ENCODE results near the gene SGCA.
A peak's percentile ranks its signal among the peaks of the same experiment; 100 is the strongest.

The SGCA gene

DNA sequence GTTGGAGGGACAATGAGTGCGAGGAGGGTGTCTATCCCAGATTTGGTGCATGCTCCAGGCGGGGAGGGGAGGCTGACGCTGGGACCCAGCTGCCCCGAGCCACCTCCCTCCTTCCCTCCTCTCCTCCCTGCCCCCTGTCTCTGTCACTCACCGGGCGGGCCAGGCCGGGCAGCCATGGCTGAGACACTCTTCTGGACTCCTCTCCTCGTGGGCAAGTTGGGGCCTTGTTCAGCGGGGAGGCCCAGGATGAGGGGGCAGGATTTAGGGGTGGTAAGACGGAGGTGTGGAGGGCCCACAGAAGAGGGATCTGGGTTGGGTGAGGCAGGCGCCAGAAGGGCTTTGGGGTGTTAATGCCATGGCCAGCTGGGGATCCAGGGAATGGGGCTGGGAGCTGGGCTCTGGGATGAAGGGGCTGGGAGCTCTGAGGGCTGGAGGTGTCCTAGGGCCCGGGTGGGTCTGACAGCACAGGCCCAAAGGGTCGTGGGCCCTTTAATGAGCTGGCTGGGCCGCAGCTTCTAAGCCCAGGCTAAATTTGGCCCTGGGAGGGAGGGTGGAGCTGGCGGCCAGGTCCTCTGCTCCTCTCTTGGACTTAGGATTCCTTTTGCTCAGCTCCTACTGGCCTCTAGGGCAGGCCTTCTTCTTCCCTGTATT, at the start of gene SGCA:
TSS of gene SGCA (plus strand) at position 139 of the 651 bp plus-strand sequence. CDS start at position 175, 36 bp downstream.
- no peak for DNase-seq

DNA sequence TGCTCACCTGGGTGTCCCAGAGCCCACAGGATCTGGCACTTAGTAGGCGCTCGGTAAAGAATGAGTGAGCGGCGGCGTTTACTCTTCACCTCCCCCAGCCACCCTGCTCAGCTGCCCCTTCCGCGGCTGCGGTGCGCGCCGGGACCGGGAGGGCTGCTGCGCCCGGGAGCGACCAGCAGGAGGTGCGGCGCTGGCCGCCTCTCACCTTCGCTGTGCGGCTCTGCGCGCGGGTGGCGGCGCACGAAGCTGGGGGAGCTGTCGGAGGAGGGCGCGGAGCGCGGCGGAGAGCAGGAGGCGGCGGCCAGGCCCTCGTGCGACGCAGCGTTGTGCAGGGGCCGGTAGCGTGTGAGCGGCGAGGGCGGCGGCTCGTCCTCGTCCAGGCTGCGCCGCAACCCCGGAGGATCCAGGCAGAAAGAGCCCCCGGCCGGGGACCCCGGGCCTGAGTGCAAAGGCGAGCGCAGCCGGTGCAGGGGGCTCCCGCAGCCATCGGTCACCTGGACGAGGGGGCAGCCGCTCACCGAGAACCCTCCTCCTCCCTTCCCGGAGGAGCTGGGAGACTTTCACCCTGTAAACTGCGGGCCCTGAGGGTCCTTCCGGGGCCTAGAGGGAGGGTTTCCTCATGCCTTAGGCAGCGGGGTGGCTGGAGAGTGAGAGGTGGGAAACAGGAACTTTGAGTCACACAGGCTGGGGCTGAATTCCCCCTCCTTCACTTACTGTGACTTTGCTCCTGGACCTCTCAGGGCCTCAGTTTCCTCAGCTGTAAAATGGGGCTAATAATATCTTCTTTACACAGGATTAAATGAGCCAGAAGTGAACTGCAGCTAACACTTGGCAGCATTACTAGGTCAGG, 48.4 kb upstream of the SGCA start:
- no peak for DNase-seq

DNA sequence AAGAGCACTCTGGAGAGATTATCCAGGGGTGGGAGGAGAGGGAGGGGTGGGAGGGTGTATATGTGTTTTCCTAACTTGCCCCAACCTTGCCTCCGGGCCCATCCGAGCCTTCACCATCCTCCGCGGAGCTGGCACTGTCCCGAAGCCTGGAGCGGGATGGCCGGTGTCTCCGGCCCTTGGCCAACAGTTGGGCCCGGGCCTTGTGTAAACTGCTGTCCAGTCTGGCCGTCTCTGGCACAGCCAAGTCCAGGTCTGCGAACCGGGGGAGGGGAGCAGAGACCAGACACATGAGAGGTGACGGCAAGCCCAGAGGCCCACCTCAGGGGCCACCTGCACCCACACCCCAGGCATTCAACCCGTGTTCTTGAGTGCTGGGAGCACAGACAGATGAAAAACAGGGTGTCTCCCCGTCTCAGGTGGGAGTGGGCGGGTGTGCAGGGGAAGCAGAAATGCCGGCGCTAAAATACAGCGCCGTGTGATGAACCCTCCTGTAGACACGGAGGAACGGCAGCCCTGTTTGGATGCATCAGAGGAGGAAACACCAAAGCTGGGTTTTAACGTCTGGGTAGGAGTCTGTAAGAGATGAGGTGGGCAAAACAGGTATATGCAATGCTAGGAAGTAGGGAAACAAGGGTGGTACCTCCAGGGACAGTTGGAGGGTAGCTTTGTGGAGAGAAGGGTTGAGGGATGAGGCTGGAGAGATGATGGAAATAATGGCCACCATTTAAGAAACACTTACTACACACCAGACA, 47.6 kb upstream of the SGCA start:
- no peak for DNase-seq

DNA sequence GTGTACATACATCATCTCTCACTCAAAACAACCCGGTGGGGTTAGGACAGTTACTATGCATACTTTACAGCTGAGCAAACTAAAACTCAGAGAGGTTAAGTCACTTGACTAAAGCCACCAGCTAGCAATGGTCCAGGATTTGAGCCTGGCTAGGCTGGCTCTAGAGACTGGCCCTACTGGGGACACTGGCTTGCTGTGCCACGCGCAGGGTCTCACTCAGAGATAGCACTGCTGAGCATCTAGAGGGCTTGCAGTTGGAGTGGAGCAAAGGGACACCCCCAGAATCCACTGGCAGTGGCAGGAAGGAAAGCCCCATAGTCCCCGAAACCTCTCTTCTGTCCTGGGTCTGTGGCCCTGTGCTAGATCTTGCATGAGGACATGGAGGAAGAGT, 47.0 kb upstream of the SGCA start:
- DNase-seq = no peak

DNA sequence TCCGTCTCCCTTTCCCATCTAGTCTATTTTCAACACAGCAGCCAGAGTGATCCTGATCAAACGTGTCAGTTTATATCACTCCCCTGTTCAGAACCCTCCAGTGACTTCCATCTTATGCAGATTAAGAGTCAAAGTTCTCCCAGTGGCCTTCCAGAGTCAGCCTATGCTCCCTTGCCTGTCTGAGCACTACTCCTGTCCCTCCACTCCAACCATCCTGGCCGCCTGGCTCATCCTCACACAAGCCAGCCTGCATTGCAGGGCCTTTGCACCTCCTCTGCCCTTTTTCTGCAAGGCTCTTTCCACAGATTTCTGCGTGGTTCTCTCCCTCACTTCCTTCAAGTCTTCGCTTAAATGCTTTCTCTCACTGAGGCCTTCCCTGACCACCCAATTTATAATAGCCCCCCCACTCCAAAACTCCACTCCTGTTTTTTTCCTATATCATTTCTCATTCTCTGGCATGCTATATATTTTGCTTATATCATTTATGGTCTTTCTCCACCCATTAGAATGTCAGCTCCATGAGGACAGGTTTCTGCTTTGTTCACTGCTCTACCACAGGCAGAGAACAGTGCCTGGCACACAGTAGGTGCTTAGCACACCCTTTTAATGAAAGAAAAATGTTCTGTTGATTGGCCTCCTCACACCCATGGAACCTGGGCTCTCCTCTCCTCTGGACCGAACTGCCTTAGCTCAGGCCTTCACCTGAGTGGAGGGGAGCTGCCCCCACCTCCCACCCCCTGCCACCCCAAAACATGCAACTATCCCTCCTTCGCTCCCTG, 45.1 kb upstream of the SGCA start:
- no peak for DNase-seq

DNA sequence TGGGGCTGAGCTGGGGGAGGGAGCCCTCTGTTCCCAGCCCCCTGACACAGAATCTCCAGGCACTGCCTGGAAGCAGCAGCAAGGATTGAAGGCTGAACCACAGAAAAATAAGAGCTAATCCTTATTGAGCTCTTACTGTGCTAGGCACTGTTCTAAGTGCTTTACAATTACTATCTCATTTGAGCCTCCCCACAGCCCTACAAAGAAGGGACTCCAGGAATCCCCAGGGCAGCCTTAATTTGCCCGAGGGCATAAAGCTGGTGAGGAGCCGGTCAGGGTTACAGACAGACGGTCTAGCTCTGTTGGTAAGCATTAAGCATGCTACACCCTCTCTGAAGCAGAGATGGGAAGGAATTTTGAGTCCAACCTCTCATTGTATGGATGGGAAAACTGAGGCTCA, 42.9 kb upstream of the SGCA start:
- no peak for DNase-seq

DNA sequence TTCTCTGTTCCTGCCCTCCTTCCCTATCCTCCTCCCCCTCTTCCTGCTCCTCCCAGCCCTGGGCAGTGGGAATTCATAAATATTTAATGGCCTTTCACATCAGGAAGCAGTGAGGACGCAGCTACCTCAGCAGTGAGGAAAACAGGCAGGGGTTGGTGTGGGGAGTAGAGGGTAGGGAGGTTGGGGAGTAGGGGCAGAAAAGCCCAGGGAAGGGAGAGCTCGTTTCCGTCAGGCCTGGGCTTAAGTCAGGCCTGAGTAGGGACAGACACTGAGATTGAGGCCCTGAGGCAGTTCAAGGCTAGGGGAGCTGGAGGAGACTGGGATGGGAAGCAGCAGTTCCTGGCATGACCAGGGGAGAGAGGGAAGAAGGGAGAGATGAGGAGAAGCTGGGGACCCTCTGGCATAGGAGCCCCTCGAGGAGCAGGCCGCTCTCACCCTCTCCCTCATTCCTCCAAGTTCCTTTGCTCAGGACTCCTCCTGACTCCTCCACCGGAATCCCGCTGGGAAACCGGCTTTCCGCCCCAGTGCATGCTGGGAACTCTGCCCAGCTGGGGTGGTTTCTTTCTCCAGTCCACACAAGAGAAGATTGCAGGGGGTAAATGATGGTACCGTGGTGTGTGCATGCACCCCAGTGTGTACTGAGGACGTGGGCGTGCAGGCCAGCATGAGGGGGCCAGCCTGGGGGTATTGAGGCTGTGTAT, 42.0 kb upstream of the SGCA start:
- no peak for DNase-seq

DNA sequence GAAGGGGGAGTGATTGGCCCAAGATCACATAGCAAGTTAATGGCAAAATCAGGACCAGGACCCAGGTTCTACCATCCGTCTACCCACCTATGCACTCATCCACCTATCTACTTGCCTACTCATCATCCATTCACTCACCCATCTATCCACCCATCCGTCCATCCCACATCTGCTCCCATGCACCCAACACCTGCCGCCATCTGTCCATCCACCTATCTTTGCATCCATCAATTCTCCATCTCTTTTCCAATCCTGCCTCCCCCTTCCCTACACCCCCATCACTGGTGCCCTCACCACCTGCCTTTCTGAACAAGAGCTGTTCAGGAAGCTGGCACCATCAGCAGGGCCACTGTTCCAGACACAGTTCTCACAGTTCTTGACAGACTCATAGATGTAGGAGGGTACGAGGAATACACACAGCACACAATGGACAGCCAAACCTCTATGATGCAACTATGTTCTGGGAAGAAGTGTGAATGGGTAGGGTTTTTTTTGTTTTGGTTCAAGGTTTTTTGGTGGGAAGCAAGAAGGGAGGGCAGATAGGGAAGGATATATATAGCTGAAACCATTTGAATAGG, 40.3 kb upstream of the SGCA start:
- peak in 1 of 2 donors; percentile 19 for DNase-seq

DNA sequence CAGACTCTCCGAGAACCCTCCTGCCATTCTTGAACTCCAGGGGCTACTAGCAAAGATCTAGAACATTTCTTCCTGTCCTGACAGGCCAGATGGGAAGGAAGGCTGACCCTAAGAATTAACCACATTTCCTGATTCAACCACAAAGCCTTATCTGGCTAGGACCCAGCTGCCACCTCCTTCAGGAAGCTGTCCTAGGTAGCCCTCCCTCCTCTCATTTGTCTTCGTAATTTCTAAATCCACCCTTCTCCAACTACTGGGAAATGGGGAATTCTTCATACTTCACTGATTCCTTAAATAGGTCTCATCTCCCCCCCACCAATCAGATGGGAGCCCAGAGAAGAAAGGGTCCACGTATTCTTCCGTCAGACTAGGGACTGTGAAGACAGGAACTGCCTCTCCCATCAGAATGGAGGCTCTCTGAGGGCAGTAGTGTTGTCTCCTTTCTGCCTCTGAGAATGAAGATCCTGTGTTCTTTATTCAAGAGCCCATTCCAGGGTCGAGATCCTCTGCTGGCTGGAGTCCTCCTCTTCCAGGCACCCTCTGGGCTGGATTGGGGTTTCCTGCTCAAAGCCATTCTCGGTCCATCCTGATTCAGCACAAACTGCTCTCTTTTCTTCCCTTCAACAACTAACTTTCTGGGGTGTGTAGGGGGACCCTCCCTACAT, 38.0 kb upstream of the SGCA start:
- no peak for DNase-seq

DNA sequence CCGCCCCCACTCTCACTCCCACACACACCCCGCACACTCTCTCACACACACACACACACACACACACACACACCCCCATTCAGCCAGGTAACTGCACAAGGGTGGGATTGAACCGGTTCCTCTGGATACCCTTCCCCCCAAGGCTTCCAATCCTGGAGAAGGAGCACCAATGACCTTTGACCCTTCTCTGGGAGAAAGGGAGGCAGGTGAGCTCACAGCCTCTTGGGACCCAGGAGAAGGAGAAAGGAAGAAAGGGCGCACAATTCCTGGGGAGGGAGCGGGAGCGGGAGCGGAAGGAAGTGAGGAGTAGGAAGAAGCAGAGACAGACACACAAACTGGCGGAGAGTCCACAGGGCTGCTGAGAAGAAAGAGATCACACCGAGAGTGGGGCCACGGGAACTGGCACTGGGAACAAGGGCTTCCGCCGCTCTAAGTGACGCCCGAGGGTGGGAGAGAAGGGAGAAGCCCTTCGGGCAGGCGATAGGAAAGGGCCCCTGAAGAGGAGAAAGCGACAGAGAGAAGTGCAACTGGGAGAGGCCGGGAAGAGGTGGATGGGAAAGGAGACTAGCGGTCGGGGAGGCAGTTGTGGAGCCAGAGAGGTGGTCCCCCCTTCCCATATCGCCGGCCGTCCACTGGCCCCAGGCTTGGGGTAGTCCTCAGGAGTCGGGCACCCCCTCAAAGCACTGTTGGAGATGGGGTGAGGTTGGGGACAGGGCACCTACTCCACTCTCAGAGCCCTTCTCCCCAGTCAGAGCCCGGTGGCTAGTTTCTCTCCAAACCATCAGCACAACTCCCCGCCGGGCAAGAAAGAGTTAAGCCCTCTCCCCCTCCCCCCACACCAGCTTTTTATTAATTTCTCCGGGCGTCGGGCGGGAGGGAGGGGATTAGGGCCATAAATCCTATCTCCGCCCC, 37.1 kb upstream of the SGCA start:
- DNase-seq = no peak

DNA sequence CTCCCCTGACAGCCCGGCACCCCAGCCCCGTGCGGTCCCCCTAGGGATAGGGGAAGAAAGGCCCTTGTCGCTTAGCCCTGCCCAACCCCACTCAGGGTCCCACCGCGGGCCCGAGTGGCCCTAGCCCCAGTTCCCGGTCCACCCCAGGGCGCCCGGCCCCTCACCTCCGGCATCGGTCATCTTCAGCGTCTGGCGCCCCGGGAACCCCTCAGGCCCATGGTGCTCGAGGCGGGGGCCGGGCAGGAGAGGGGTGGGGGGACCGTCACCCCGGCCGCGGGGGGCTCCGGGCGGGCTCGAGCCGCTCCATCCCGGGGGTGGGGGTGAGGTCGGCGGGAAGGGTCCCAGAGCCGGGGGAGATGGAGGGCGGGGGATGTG, 36.5 kb upstream of the SGCA start:
- DNase-seq = no peak

DNA sequence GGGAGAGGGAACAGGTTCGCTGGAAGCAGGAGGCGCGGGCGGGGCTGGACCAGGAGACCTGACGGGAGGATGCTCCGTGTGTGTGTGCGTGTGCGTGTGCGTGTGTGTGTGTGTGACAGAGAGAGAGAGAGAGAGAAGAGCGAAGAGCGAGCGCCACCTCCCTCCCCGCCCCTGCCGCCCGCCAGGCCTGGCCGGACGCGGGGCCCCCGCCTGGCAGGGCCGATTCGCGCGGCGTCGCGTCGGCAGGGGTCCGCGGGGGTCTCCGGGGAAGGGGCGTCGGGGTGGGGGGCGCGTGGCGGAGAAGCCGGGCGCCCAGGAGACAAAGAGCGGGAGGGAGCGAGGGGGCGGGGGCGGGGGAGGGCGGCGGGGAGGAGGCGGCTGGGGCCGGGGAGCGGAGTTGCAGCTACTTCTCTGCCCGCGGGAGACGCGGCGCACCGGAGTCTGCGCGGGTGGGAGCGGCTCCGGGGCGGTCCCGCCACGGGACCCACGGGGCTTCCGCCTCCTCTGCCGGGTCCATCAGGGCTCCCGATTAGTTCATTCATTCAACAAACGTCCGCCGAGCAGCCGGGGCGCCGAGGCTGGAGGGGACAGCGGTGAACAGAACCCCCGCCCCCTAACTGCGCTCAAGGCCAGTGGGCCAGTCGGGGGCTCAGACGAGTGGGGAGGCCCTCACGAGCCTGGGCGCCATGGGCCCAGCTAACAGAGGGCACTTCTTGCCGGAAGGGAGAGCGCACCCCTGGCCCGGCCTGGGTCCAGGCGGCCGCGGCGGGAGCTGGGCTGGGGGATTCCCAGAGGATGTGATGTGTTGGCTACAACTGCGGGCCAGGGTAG, 35.9 kb upstream of the SGCA start, which contains the start of gene SAMD14:
TSS of gene SAMD14 (minus strand) at position 433 of the 831 bp plus-strand sequence. CDS start 5,201 bp downstream, outside the sequence.
- no peak for DNase-seq

DNA sequence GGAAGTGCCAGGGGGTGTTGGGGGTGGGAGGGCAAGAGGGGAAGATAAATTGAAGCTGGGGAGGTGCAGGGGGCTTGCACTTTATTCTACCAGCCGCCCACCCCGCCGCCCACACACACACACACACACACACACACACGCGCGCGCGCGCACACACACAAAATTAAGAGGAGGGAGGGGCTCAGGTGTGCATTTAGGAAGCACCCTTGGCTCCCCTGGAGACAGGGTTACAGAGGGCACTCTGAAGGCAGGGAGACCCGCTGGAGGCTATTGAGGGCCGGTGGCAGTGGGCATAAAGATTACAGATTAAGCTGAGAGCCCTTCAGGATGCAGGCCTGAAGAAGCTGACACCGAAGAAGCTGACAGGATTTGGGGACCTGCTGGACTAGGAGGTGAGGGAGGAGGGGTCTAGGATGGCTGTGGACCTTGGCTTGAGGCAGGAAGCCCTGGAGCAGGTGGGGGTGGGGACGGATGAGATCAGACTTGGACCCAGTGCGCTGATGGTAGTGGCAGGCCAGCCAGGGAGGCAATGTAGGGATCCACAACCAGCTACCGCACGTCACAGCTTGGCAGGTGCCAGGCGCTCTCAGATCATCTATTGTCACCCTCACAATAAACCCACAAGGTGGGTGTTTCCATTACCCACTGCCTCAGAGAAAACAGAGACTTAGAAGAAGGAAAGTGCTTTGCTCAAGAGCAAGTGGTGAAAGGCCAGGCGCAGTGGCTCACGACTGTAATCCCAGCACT, 35.1 kb upstream of the SGCA start:
- no peak for DNase-seq

DNA sequence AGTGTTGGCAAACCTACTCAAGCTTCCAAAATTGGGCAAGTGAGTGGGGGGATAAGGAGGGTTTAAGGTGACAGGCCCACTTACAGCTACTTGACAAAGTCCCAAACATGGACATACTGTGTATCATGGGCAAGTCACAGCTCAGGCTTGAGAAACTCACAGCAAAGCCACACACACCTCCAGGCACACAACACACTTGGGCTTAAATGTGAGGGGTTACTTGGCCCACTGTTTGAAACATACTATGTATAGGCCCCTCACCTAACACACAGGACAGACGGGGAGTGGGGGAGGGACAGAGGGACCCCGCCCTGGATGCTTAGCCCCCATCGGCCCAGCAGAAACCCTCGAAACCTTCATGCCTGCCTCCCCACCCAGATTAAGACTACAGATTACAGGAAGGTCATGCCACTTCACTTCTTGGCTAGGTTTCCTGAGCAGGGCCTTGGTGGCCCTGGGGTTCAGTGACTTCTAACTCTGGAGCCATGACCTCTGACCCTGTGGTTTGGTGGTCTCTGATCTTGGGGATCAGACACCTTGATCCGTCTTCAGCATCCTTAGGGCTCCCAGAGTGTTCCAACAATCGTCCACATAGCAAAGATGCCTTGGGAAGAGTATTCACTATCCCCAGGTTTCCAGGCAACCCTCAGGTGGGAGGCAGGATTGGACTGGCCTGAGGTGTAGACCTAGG, 33.6 kb upstream of the SGCA start:
- no peak for DNase-seq

DNA sequence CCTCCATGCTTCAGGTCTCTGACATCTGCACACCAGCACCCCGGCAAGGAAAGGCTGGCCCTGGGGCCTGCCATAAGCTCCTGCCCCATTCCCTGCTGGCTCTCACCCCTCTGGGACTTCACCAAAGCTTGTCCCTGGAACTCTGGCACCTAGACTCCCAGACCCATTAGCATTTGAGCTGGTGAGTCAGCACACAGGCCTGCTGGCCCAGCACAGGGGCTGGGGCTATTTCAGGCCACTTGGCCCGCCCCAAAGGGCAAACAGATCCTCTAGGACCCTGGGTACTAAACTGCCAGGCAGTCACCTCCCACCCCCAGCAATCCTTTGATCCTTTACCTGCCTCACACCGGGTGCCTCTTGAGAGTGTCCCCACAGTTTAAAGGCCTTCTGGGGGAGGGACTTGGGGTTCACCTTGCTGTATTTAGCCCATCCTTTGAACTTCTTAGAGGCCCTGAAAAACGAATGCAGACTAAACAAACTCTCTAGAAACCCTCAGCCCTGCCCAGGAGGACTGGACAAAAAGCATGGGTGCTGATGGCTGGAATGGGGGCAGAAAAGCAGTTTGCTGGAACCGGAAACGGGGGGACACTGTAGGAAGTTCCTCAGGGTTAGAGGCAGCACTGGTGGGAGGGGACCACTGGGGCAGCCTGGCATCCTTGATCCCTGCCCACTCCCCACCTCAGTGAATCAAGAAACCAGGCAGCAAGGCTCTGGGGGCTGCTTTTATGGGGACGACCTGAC, 32.6 kb upstream of the SGCA start:
- no peak for DNase-seq

DNA sequence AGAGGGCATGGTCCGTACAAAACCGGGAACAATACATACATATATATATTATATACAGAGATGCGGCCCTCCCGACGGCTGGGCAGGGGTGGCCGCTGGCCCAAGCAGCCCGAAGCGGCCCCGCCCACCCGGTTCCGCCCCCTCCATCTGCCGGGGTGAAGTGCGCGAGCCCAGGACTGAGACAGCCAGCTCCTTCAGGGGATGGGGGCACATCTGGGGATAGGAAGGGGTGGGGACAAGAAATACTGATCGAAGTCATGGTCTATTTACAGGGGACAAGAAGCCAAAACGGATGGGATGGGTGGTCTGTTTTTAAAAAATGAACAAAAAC, 32.1 kb upstream of the SGCA start:
- no peak for DNase-seq

All from hippocampal formation (tissue), 2 donors.